COLO668 (cell line): ENCODE data around the gene GCGR.

ENCODE experiments used
- DNase-seq: peaks from one replicate; lab custom pipeline; 2025; ENCODE audit not compliant: unreplicated experiment; lab: John Stamatoyannopoulos, UW

Gene GCGR

DNA sequence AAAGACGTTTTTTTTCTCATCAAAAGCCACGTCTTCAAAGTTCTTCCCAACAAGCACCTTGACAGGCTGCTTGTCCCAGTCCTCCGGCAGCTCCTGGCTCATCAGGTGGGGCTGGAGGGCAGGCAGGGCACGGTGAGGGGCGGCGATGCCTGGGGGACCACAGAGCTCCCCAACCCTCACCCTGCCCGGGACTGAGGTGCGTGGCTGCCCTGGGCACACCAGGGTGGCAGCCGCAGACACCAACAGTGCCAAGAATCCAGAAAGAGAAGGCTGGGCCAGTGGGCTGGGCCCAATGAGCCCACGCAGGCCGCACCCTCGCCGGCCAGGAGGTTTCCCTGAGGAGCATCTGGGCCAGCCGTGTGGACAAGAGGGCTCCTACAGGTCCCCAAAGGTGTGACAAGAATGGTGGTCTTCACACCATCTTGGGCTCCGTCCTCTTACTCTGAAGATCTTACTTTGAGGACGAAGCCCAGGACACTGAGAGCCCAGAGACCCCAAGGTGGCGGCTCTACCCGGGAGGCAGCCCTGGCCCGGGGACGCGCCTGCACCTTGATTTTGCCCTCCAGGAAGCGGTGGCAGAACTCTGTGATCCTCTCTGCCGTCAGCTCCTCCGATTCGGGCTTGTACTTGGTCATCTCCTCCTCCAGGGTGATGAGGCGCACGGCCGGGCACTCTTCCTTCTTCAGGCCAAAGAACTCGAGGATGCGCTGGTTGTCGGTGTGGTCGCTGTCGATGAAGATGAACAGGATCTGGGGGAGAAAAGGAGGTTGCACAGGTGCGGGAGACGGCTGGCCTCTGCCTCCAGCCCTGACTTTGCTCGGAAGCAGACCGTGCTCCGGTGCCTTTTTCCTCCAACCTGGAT, 42.2 kb downstream of the GCGR start:
- no peak for DNase-seq

- no peak for DNase-seq
Measured at GRCh38 chr17:81846743-81847689, 43.1 kb downstream of the GCGR start.

DNA sequence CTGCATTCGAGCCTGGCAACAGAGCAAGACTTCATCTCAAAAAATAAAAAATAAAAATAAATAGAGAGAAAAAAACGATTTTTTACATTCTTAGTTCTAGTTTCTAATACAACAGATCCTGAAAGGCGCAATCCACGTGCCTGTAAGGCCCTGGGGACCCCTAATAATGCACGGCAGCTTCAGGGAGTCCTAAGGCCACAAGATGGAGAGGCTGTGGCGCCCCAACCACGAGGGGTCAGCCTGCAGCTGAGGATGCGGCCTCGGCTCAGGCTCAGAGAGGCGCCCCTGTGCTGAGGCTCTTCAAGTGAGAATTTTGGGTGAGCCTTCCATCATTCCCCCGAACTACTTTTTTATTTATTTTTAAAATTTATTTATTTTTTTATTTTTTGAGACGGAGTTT, 45.5 kb downstream of the GCGR start:
- DNase-seq, result no peak

DNA sequence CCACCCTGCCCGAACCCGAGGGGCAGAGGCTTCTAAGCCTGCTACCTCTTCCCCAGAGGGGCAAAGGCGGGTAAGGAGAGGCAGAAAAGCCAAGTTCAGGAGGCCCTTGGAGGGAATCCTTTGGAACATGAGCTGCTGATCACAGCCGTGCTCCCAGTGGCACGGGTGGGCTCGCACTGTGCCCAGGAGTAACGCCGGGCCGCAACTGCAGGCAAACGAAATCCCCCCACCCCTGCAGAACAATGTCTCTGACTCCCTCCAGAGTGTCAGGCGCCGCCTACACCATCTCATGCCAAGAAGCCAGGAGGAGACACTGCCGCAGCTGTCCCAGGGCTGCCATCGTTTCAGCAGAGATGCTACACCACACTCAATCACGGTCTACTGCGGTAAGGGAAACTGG, 47.5 kb downstream of the GCGR start:
- DNase-seq, result no peak

- DNase-seq, result no peak
Measured at GRCh38 chr17:81852237-81852636, 48.3 kb downstream of the GCGR start.

DNA sequence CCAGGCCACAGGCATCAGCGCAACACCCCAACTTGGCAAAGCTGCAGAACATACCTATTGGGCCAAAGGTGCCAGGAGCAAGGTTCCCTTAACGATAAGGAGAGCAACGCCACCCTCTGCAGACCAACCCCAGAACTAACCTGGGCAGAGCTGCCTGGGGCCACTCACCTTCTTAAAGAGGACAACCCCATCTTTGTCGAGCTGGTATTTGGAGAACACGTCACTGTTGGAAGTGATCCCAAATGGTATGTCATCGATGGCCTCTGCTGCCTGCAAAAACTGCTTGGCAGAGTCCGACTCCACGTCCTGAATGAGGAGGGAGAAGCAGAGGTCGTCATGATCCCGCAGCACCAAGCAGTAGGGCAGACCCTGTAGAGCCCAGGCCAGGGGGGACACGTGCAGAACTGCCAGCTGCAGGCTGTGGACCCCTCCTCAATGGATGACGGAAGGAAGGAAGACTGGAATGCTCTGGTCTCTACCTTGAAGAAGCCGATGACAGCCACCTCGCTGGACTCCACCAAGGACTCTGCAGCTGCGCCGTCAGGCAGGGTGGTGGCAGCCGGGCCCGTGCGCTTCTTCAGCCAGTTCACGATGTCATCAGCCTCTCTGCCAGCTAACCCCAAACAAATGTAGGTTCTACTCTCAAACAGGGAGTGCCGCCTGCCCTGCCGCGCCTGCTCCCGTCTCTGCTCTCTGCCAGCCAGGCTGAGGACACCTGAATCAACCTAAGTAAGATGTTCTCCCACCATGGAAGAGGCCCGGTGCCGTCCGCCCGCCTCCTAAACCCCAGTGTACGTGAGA, 51.2 kb downstream of the GCGR start:
- DNase-seq, result peak; percentile 8

GRCh38 chr17:81858170-81858966, 54.4 kb downstream of the GCGR start:
- DNase-seq, result peak; percentile 72

DNA sequence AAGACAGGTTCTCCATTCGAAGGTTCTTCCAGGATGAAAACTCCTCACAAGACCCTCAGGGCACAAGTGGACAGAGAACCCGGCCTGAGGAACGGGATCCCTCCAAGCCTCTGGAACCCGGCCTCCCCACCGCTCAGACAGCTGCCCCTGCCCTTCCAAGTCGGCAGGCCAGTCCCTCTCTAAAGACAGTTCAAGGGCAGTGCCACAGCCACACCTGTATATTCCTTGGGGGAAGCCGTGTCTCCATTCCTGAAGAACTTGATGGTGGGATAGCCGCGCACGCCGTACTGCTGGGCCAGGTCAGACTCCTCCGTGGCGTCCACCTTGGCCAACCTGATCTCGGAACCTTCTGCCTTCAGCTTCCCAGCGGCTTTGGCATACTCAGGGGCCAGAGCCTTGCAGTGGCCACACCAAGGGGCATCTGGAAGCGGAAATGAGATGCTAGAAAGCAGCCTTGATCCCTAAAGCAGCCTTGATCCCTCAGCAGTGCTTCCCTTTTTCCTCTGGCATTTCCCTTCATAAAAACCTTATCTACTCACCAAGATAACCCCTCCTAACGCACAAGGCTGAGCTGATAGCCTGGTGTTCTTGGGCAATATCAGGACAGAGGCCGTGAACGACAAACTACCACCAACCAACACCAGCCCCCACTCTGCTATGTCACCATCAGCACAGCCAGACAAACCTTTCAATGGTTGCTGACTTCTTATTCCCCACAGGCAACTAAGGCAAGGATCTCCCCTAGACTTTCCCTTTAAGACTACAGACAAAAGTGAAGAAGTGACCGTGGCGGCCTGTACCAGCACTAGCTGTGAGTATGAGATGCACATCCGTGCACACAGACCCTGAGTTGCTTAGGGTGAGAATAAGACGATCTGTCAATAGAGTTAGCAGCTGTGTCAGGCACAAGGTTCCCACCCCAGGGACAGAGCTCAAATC, 55.3 kb downstream of the GCGR start:
- DNase-seq, result peak; percentile 12

- DNase-seq, result peak; percentile 99
Measured at GRCh38 chr17:81859906-81860755, 56.2 kb downstream of the GCGR start, which contains the start of gene P4HB. Gene P4HB, minus strand, starts transcription at chr17:81860535. Its CDS starts 64 bp downstream, at chr17:81860471.

GRCh38 chr17:81860756-81861568, 57.0 kb downstream of the GCGR start:
- peak; percentile 99 for DNase-seq

GRCh38 chr17:81863123-81863675, 59.2 kb downstream of the GCGR start:
- DNase-seq, result no peak
